K562 (cell line): ENCODE data around the gene CFAP251. TPM values are rescaled to one million over a fixed set of nuclear protein-coding genes. Genes with fewer than 3 reads are reported as not detected.

ENCODE experiments used
- ATF4 ChIP-seq: fragments of 450-650 bp; formaldehyde crosslinking; IDR thresholded peaks from 2 replicates; pipeline ENCODE4 v1.4.0; 2022; ENCODE audit warnings: mild to moderate bottlenecking, moderate library complexity
- GATAD2A ChIP-seq: fragments of 450-650 bp; IDR thresholded peaks from 2 replicates; pipeline ENCODE4 v1.6.1; 2017
- HDAC3 ChIP-seq: fragments of 450-650 bp; IDR thresholded peaks from 2 replicates; pipeline ENCODE4 v1.6.1; 2018; ENCODE audit warnings: borderline replicate concordance, mild to moderate bottlenecking, moderate library complexity; ENCODE audit not compliant: partially characterized antibody
- HDGF ChIP-seq: fragments of 450-650 bp; IDR thresholded peaks from 2 replicates; pipeline ENCODE4 v1.6.1; 2016
- HMBOX1 ChIP-seq: sonication (generic); IDR thresholded peaks from 2 replicates; pipeline ENCODE4 v1.6.1; 2016
- ILK ChIP-seq: fragments of 450-650 bp; IDR thresholded peaks from 2 replicates; pipeline ENCODE4 v1.6.1; 2016; ENCODE audit warnings: missing genetic modification characterization, low read depth, mild to moderate bottlenecking, missing compliant biosample characterization, moderate library complexity, borderline replicate concordance
- MCM7 ChIP-seq, 2 experiments: fragments of 450-650 bp; IDR thresholded peaks; 2 replicates each; pipeline ENCODE4 v1.6.1; 2016 to 2018
- MYBL2 ChIP-seq, 2 experiments: fragments of 450-650 bp in 1 of 2; sonication (generic) in 1 of 2; formaldehyde crosslinking in 1 of 2; IDR thresholded peaks; 2 replicates each; pipeline versions ENCODE4 v1.6.1 to v1.8.1; 2017 to 2022; ENCODE audit warnings: borderline replicate concordance in 1 of 2, inconsistent platforms in 1 of 2, low read depth in 1 of 2, mild to moderate bottlenecking in 1 of 2, missing genetic modification reagents in 1 of 2, moderate library complexity in 1 of 2
- NFIX ChIP-seq: fragments of 250-450 bp; sonication (Bioruptor Pico); IDR thresholded peaks from 2 replicates; pipeline ENCODE4 v1.4.0; 2020; ENCODE audit warnings: low read depth, mild to moderate bottlenecking, moderate library complexity
- SOX6 ChIP-seq: fragments of 450-650 bp; IDR thresholded peaks from 2 replicates; pipeline ENCODE4 v1.6.1; 2014; ENCODE audit warnings: mild to moderate bottlenecking
- XRCC4 ChIP-seq: IDR thresholded peaks from one replicate; pipeline ENCODE4 v1.6.1; 2011; ENCODE audit not compliant: insufficient read depth, insufficient read length; ENCODE audit errors: extremely low read depth
- ZBTB7A ChIP-seq: IDR thresholded peaks from 2 replicates; pipeline ENCODE4 v1.6.1; 2011; ENCODE audit warnings: low read depth, mild to moderate bottlenecking, low read length, moderate library complexity, borderline replicate concordance; ENCODE audit not compliant: control insufficient read depth
- ZNF239 ChIP-seq: fragments of 250-450 bp; sonication (Bioruptor Pico); IDR thresholded peaks from 2 replicates; pipeline ENCODE4 v1.4.0; 2020; ENCODE audit warnings: mild to moderate bottlenecking
- ZNF592 ChIP-seq: fragments of 450-650 bp; IDR thresholded peaks from 2 replicates; pipeline ENCODE4 v1.6.1; 2017; ENCODE audit warnings: antibody characterized with exemption, mild to moderate bottlenecking
- ZZZ3 ChIP-seq: fragments of 450-650 bp; IDR thresholded peaks from 2 replicates; pipeline ENCODE4 v1.6.1; 2016; ENCODE audit warnings: antibody characterized with exemption, mild to moderate bottlenecking, moderate library complexity
- polyA plus RNA-seq, 8 experiments: library from polyadenylated mRNA; depleted of rRNA in 4 of 8; stranded (reverse) in 5 of 8; unstranded in 3 of 8; fragments of >200 nt; fragmentation: Nextera tagmentation in 2 of 8; fragmentation: Illumina TruSeq in 1 of 8; extraction: Ambion mirVana in 2 of 8; extraction: Trizol in 1 of 8; gene quantifications; 2 replicates each; pipeline versions ENCODE4 v1.2.1 to v1.2.3, GENCODE V29; 2011 to 2014; ENCODE audit warnings: inconsistent platforms in 1 of 8, missing spikeins in 1 of 8
- total RNA-seq, 7 experiments: library from RNA; depleted of rRNA in 6 of 7; stranded (reverse); fragments of >200 nt in 6 of 7; fragmentation: Illumina TruSeq in 2 of 7; extraction: Trizol in 2 of 7; gene quantifications; 2 replicates each; pipeline versions ENCODE4 v1.2.1 to v1.2.3, GENCODE V29; 2011 to 2021; ENCODE audit warnings: low replicate concordance in 1 of 7
- TF ChIP-seq, protein P1 (sequence below): sonication (generic); formaldehyde crosslinking; IDR thresholded peaks from 2 replicates; pipeline ENCODE4 v1.8.0; 2022; ENCODE audit warnings: missing genetic modification reagents, mild to moderate bottlenecking, borderline replicate concordance
- TF ChIP-seq, protein P2 (sequence below): fragments of 450-650 bp; formaldehyde crosslinking; IDR thresholded peaks from 2 replicates; pipeline ENCODE4 v1.4.0; 2020; ENCODE audit warnings: mild to moderate bottlenecking

The CFAP251 gene
- total and polyA plus RNA-seq, 9 of the 15 experiments (the other 6 are each of a cell fraction or from before 2014, with no cell fraction given), result 16.6 to 31.0 (median 19.1) TPM

GRCh38 chr12:121888478-121889273 is 29.7 kb upstream of the CFAP251 start, which contains the start of gene PSMD9 (continued):
- peak; percentile 3 for TF ChIP-seq HDAC3
- TF ChIP-seq ATF4, result peak; percentile 61; the same call in 1 of the 2 replicates
- no peak for TF ChIP-seq XRCC4
- TF ChIP-seq ZBTB7A, result peak; percentile 23; the same call in 1 of the 2 replicates
- TF ChIP-seq MCM7 (IDR thresholded peaks at IDR 0.05), result no peak
- TF ChIP-seq ZNF239 (CRISPR knock-in tag), result peak; percentile 41; the same call in 1 of the 2 replicates
- no peak for TF ChIP-seq NFIX (CRISPR knock-in tag)
- no peak for TF ChIP-seq ILK (tag)
- no peak; the same call in 1 of the 2 replicates for TF ChIP-seq HMBOX1
- peak; percentile 80 for TF ChIP-seq SOX6
- peak; percentile 82; the same call in 1 of the 2 replicates for TF ChIP-seq ZZZ3
- peak; percentile 46; the same call in 1 of the 2 replicates for TF ChIP-seq ZNF592
- TF ChIP-seq GATAD2A, result peak; percentile 66; the same call in 1 of the 2 replicates
- TF ChIP-seq, protein P1, sequence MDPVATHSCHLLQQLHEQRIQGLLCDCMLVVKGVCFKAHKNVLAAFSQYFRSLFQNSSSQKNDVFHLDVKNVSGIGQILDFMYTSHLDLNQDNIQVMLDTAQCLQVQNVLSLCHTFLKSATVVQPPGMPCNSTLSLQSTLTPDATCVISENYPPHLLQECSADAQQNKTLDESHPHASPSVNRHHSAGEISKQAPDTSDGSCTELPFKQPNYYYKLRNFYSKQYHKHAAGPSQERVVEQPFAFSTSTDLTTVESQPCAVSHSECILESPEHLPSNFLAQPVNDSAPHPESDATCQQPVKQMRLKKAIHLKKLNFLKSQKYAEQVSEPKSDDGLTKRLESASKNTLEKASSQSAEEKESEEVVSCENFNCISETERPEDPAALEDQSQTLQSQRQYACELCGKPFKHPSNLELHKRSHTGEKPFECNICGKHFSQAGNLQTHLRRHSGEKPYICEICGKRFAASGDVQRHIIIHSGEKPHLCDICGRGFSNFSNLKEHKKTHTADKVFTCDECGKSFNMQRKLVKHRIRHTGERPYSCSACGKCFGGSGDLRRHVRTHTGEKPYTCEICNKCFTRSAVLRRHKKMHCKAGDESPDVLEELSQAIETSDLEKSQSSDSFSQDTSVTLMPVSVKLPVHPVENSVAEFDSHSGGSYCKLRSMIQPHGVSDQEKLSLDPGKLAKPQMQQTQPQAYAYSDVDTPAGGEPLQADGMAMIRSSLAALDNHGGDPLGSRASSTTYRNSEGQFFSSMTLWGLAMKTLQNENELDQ, result peak; percentile 91; the same call in 1 of the 2 replicates
- no peak for TF ChIP-seq HDGF
- TF ChIP-seq, protein P2, sequence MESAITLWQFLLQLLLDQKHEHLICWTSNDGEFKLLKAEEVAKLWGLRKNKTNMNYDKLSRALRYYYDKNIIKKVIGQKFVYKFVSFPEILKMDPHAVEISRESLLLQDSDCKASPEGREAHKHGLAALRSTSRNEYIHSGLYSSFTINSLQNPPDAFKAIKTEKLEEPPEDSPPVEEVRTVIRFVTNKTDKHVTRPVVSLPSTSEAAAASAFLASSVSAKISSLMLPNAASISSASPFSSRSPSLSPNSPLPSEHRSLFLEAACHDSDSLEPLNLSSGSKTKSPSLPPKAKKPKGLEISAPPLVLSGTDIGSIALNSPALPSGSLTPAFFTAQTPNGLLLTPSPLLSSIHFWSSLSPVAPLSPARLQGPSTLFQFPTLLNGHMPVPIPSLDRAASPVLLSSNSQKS (CRISPR knock-in tag), result no peak
- no peak for TF ChIP-seq MYBL2 (IDR thresholded peaks at IDR 0.05; ENCODE audit: low read depth)
- no peak for TF ChIP-seq MYBL2 (CRISPR knock-in tag; IDR thresholded peaks at IDR 0.05; ENCODE audit: borderline replicate concordance)
